Astrocyte of the spinal cord (primary cell): ENCODE data around the gene TH.

Experiments
- DNase-seq: peaks from one replicate; pipeline ENCODE4 v3.0.0; 2011; ENCODE audit warnings: low read depth, low spot score
- H3K4me3 ChIP-seq: 2 replicates; pipeline ENCODE4 v1.5.1; 2011; ENCODE audit warnings: low read depth, mild to moderate bottlenecking, low read length, moderate library complexity
- CTCF ChIP-seq: IDR thresholded peaks from 2 replicates; pipeline ENCODE4 v1.5.1; 2012; ENCODE audit warnings: low read depth, mild to moderate bottlenecking, low read length, inconsistent platforms
- in situ Hi-C: cut with HindIII; loops from 2 replicates; pipeline ENCODE4 v1.10.0; 2017; ENCODE audit warnings: low sequenced_read_pairs

TH gene

GRCh38 chr11:2216400-2217064, 44.9 kb upstream of the TH start:
- no peak for DNase-seq
- in situ Hi-C loops = no loop called here
- no peak overlapping the region for H3K4me3 ChIP-seq
- no peak for TF ChIP-seq CTCF

GRCh38 chr11:2215561-2216399, 44.2 kb upstream of the TH start:
- DNase-seq = no peak
- TF ChIP-seq CTCF = no peak
- in situ Hi-C loops = no loop called here

GRCh38 chr11:2215230-2215560, 43.6 kb upstream of the TH start:
- no peak for DNase-seq
- no peak overlapping the region for H3K4me3 ChIP-seq
- TF ChIP-seq CTCF = no peak
- in situ Hi-C loops = no loop called here

More at GRCh38 chr11:2215561-2216399, 44.2 kb upstream of the TH start:
- H3K4me3 ChIP-seq = no peak overlapping the region

- DNase-seq = no peak
- no peak overlapping the region for H3K4me3 ChIP-seq
- no peak for TF ChIP-seq CTCF
- in situ Hi-C loops = no loop called here
These were observed 43.1 kb upstream of the TH start for GRCh38 chr11:2214527-2215229.

- no peak for TF ChIP-seq CTCF
- DNase-seq = no peak
- H3K4me3 ChIP-seq = no peak overlapping the region
- in situ Hi-C loops = no loop called here
These were observed 42.4 kb upstream of the TH start for GRCh38 chr11:2213890-2214526.

GRCh38 chr11:2213384-2213842, 41.8 kb upstream of the TH start:
- in situ Hi-C loops = no loop called here
- H3K4me3 ChIP-seq = no peak overlapping the region
- no peak for TF ChIP-seq CTCF
- DNase-seq = no peak
